Activated CD4-positive, alpha-beta T cell treated with anti-CD3 and anti-CD28 coated beads for 48 hours (primary cell): Measurements from ENCODE around the gene LCLAT1.
A peak's percentile ranks its signal among the peaks of the same experiment; 100 is the strongest.

Experiments used
- DNase-seq: peaks from one replicate; pipeline ENCODE4 v3.0.0-alpha.2; 2020

LCLAT1 gene

DNA sequence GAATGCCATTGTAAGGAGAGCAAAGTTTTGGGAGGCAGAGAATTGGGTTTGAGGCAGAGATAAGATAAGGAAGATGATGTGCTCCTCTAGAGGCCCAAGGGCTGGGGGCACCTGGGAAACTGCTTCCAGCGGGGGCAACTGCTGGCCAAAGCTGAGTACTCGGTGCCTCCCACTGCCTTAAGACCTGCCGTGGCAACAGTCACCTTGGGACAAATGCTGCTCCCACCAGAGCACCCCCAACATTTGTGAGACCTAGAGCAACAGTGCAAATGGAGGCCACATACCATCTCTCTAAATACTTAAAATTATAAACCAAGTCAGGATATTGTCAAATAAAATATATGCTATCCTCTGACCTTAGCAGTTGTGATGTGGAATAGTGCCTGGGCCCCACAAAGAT lies 233.1 kb downstream of the LCLAT1 start:
- DNase-seq = no peak

DNA sequence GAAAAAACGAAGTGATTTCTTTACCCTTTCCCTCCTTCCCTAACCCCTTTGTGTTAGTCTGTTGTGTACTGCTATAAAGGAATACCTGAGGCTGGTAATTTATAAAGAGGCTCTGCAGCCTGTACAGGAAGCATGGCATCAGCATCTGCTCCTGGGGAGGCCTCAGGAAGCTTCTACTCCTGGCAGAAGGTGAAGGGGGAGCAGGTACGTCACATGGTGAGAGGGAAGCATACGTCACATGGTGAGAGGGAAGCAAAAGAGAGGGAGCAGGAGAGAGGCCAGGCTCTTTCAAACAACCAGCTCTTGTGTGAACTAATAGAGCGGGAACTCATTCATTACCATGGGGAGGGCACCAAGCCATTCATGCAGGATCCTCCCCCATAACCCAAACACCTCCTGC lies 234.0 kb downstream of the LCLAT1 start:
- DNase-seq = no peak

DNA sequence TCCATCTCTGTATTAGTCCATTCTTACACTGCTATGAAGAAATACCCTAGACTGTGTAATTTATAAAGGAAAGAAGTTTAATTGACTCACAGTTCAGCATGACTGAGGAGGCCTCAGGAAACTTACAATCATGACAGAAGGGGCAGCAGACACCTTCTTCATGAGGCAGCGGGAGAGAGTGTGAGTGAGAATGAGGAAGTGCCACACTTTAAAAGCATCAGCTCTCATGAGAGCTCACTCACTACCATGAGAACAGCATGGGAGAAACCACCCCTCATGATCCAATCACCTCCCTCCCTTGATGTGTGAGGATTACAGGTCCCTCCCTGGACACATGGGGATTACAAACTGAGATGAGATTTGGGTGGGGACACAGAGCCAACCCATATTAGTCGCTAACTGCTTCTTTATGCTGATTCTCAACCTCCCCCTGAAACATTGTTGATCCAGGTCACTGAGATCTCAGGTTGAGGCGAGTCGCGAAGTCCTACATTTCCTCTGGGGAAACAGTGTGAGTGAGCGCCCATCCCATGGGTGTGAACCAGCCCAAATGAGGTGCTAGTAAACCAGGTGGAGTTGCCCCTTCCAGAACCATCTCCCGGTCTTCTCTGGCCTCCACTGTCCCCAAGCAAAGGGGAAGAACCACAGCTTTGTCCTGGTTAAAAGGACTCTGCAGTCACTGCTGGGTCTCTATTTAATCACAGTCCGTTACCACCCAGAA lies 236.3 kb downstream of the LCLAT1 start:
- DNase-seq = no peak

DNA sequence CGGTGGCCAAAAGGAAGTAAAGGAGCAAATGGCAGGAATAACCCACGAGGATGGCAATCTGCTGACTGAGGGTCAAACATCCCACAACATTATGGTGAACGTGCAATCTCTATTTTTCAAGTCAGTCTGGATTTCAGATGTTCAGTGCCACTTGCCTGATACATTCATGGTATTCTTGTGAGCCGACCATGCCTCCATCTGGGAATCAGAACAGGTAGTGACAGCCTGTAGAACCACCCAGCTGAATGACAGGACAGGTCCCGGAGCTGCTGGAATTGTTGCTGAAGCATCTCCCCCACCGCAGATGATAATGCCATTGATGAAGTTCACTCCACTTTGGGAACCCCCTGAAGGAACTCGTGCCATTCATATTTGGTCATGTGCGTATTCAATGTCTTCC lies 237.0 kb downstream of the LCLAT1 start:
- no peak for DNase-seq

DNA sequence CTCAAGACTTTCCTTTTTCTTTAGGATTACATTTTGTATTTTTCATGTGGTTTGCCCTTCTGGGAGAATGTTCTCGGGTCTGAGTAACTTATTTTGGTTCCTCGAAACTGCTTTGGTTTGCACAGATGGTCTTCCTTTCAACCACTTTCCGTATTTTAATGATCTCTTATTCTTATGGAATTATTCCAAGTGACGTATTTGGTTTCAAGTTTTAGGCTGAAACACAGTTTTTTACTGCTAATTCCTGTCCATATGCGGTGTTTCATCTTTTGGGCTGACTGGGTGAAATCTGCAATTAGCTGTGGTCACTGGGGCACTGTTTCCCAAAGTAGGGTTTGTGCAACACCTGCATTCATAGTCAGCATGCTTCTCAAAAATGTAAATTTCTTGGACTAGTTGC lies 237.5 kb downstream of the LCLAT1 start:
- DNase-seq = no peak

DNA sequence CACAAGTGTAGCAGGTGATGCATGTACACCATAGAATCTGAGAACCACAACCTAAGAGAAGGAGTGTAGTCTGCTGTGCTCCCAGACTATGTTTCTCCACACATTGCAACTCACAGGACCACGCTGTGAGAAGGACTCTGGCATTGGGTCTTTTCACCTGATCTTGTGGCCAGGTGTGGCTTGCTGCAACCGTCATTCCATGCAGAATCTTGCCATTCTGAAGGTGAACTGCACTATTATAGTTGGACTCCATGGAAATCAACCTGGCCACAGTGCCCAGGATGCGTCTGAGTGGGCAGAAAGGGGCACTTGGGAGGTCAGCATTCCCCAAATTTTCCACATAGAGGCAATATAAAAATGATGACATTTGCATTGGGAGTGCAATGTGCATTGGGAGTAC lies 237.9 kb downstream of the LCLAT1 start:
- DNase-seq = no peak

DNA sequence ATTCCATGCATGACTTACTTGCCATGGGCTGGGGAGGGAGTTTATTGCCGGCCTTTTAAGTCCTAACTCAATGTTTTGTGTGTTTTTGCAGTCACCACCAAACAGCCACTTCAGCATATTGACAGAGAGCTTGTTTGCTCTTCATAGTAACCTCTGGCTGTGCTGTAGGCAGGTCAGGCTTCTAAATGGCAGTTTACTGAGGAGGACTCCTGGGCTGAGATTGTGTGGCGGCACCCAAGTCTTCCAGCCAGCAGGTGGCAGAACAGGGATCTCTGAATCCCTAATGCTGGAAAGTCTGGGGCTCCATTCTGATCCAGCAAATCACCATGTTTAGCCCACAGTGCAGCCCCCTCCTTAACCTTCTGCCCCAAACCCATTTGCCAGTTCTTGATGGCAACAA lies 239.0 kb downstream of the LCLAT1 start:
- peak; percentile 24 for DNase-seq

DNA sequence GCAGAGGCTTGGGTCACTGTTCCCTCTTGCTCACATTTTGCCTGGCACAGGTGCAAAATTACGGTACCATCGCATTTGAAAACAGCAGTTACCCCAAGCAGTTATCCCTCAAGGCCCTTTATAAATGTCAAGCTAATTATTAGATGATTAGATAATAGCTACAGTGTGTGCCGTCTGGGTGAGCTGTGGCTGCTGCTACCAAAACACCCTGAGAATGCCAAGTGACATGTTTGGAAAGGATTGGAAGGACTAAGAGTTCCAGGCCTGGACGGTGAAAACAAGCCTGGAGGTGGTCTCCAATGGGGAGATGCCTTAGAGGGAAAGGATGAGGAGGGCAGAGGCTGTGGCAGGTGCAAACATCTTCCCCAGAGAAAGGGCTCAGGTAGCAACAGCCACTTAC lies 239.6 kb downstream of the LCLAT1 start:
- DNase-seq = no peak

DNA sequence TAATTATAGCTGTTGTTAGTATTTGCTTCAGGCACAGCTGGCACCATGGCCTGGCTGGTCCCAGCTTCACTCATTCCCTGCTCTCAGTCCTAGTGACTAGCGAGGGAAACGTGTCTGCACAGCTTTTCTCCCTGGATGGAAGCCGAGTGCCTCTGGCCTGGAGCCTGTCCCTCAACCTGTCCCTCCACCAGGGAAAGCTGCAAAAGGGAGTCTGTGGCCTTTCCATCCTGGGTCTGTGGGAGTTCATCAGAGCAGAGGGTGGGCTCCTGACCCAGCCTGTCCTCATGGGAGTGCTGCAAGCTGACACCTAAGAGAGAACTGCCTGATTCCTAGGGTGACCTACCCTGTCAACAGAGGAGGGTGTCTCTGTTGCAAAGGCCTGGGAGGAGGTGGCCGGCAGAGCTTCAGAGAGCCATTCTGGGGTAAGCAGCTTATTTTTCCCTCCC lies 241.9 kb downstream of the LCLAT1 start:
- no peak for DNase-seq

DNA sequence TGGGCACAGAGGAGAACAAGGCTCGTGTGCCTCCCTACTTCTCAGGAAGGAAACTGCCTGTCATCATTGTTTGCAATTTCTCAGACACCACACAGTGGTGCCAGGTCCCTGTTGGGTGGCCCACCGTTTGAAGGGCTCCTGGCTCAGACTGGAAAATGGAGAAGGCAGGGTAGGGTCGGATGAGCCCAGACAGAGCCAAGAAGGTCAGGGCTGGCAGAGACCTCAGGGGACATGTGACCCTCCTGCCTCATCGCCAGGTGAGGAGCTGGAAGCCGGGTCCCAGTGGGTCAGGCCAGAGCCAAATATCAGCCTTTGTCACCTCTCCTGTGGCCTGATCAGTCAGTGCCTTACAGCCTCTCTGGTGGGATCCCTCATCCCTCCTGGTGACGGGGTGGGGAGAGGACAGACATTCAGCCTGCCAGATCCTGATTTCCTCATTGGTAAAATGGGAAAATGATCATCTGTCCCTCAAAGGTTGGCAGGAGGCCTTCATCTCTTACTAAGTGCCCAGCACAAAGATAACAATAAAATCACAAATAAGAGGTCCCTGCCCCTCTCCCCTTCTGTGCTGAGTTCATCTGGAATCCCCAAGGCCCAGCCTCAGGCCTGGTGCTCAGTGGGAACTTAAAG lies 242.6 kb downstream of the LCLAT1 start:
- no peak for DNase-seq

DNA sequence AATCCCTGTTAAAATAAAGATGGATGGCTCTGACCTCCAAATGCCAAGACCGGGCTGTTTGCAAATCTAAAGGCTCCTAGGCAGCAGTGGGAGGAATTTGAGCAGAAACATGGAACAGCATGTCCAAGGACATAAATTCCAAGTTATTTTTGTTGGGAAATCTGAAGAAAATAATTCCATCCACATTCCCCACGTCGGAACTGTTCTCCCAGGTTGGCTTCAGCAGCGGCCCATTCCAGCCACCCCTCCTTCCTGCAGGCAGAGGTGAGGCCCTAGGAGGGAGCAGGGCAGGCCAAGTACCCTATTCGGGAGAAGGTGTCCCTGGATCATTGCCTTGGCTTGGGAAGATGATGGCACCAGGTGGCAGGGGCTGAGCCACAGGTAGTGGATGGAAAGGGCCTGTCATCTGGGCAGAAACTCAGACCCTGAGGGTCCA lies 243.1 kb downstream of the LCLAT1 start:
- DNase-seq = no peak

DNA sequence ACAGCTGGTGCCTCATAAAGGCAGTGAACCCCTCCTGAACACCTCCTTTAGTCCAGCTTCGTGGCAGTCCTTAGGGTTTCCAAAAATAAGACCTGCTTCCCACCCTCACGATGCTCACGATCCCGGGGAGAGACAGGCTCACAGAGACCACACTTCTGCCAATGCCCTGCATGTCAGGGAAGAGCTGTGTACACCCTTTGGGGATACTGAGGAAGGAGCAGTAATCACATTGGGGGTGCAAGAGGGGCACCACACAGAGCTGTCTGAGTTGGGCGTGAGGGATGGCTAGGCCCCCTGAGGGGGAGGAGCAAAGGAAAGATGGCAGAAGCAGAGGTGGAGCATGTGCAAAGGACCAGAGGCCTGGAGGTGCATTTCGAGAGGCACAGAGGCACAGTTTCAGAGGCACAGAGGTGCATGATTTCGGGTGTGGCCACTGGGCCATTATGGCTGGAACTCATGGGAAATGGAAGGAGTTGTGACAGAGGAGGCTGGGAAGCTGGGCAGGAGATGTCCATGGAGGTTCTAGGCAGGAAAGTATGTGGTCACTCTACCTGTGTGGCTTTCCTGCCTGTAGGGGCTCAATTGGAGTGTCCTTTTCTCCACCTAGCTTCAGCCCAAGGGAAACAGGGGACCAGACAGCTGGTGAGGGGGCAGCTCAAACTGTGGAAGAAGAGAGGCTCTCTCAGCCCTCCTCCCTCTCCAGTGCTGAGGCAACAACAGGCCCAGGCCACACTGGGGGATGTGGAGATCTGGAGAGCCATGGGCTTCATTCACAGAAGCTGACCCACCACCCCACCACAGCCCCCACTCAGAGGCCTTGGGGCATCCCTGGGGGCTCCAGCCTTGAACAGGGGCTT lies 244.3 kb downstream of the LCLAT1 start:
- DNase-seq = no peak

DNA sequence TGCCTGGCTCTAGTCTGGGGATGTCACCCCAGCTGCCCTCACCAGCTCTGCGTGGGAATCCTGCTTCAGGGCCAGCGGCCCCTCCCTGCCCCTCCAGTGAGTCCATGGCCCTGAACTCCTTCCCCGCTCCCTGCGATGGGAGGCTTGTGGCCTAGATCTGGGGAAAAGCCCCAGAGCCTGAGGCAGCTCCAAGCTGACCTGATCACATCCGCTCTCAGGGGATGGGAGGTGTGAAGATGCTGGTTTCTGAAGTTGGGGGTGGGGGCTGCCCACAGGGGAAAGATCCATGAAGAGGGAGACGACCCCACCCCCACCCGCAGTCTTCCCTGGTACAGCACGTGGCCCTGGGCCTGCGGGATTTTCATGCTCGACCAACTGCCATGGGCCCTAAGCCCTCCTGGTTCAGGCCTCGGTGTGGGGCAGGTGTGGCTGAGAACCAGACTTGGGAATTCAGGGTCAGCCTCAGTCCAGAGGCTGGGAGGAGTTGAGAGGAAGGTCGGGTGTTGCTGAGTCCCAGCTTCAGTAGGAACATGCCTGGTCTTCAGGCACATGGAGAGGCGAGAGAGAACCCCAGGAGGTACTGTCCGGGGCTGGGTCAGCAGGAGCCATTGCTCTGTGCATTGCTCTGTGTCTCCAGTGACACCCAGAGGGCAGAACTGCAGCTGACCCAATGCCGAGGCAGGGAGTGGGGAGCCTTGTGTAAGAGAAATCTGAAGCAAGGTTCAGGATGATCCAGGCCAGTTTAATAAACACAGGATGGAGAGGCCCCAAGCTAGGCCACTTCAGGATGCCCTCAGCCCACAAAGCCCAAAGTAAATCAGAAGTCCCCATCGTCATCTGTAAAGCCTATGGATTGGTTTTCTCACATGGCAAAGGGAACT lies 245.1 kb downstream of the LCLAT1 start:
- DNase-seq = no peak

DNA sequence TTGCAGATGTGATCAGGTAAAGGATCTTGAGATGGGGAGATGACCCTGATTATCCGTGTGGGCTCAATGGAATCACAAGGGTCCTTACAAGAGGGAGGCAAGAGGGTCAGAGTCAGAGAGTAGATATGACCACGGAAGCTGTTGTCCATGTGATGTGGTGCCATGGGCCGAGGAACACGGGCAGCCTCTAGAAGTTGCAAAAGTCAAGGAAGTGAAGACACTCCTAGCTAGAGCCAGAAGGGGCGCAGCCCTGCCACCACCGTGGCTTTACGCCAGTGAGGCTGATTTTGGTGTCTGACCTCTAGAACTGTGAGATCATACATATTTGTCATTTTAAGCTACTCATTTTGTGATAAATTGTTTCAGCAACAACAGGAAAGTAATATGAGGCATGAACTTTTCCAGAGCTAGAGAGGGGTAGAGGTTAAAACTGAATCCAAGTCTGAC lies 245.8 kb downstream of the LCLAT1 start:
- DNase-seq = no peak
